Stimulated activated naive CD8-positive, alpha-beta T cell treated with anti-CD3 and anti-CD28 coated beads, Interleukin-15, Interleukin-2, amounts not matched to agents 100 U/mL and 50 U/mL, for 24 hours (primary cell): Measurements from ENCODE around the gene ALDOB.

Source experiments
- ATAC-seq: fragments of 150-1000 bp; cut with Tn5 transposase; one replicate; pipeline ENCODE4 v1.10.0; 2021
- DNase-seq: peaks from one replicate; pipeline ENCODE4 v3.0.0; 2021

Gene ALDOB

GRCh38 chr9:101383361-101383760, 52.2 kb downstream of the ALDOB start:
- DNase-seq (no peak), ATAC-seq (no peak)

- DNase-seq (no peak), ATAC-seq (no peak)
Measured at GRCh38 chr9:101381833-101382342, 53.7 kb downstream of the ALDOB start.

DNA sequence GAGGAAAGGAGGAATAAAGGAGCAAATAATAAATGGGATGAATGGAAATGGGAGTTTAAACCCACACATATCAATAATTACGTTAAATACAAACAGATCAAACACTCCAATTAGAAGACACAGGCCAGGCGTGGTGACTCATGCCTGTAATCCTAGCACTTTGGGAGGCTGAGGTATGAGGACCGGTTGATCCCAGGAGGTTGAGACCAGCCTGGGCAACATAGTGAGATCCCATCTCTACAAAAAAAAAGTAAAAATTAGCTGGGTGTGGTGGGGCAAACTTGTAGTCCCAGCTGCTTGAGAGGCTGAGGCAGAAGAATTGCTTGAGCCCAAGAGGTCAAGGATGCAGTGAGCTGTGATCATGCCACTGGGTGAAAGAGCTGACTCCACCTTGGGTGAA, 54.5 kb downstream of the ALDOB start:
- ATAC-seq (no peak), DNase-seq (no peak)

GRCh38 chr9:101380295-101380694, 55.3 kb downstream of the ALDOB start:
- no peak for ATAC-seq

GRCh38 chr9:101376111-101376848, 59.3 kb downstream of the ALDOB start:
- ATAC-seq (no peak), DNase-seq (no peak)

More at GRCh38 chr9:101380295-101380694, 55.3 kb downstream of the ALDOB start:
- DNase-seq: no peak

- DNase-seq (no peak), ATAC-seq (no peak)
Measured at GRCh38 chr9:101375546-101375945, 60.0 kb downstream of the ALDOB start.

GRCh38 chr9:101372327-101373118, 63.1 kb downstream of the ALDOB start:
- ATAC-seq: no peak
- no peak for DNase-seq

DNA sequence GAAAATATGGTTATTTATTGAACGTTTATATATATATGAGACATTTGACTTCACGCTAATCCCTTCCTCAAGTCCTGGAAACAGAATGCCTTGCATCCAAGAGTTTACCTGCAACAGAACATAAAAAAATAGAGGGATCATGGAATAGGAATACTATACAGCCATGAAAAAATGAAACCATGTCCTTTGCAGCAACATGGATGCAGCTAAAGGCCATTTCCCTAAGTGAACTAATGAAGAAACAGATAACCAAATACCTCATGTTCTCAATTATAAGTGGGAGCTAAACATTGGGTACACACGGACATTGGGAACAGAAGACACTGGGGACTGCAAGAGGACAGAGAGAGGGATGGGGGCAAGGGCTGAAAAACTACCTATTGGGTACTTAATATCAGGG, 63.8 kb downstream of the ALDOB start:
- ATAC-seq: no peak
- DNase-seq: no peak
